ENCODE measurements around the gene SDR42E2. TPM values are rescaled to one million over a fixed set of nuclear protein-coding genes. Genes with fewer than 3 reads are reported as not detected.

SDR42E2 gene
- total and polyA plus RNA-seq, 2 of the 8 experiments (the other 6 are each of a cell fraction or from before 2014, with no cell fraction given), result 0.08 TPM; not detected in 1

DNA sequence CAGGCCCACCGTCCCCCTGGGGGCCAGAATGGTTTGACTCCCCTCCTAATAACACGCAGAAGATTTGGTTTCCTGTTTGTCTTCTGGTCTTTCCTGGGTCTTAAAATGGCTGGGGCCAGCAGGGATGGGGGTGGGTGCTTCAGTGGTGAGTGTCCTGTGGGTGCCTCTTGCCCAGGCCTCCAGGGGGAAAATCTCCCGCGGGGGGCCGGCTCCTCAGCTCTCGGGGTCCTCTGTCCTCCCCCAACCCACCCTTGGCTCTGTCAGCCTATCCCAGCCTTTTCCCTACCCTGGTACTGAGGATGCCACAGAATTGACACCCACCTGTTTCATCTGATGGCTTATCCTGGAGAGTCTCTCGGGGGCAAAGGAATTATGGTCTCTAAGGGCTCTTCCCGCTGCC lies 23.8 kb upstream of the SDR42E2 start:
- Histone ChIP-seq H3K79me2 (ENCODE audit: control insufficient read depth in 1 of 2, insufficient read depth in 2 of 2, low read length in 2 of 2) (no peaks in the 10 kb centered on the region), H4K91ac (replicated peaks; ENCODE audit: insufficient read length, low read length) (no peak overlapping the region), H2AK5ac (ENCODE audit: low read depth, low read length) (no peak overlapping the region), H2AFZ (ENCODE audit: low read length) (no peak overlapping the region), H4K5ac (ENCODE audit: insufficient read length, low read depth, low read length) (no peak overlapping the region), H2BK15ac (ENCODE audit: low read length) (no peak overlapping the region), H3K14ac (ENCODE audit: insufficient read length) (no peak overlapping the region), H2BK5ac (ENCODE audit: low read depth, low read length) (no peak overlapping the region), H3K9me3 (ENCODE audit: insufficient read depth in 2 of 2, low read depth in 1 of 2, low read length in 1 of 2) (no peaks in the 10 kb centered on the region), H2BK12ac (ENCODE audit: low read depth, low read length) (no peak overlapping the region), H2BK20ac (ENCODE audit: low read length) (no peak overlapping the region), H3K27me3 (replicated peaks in 1 of 4; ENCODE audit: control insufficient read depth in 3 of 4, extremely low read depth in 1 of 4, insufficient read depth in 3 of 4, low read length in 3 of 4) (no peaks in the 10 kb centered on the region; a peak in 1 of 7 replicates), H3K27ac (ENCODE audit: low read depth, low read length) (no peak overlapping the region), H3K79me1 (ENCODE audit: low read depth, low read length) (no peaks in the 10 kb centered on the region), H3K4me1 (replicated peaks in 1 of 4; ENCODE audit: control insufficient read depth in 3 of 4, insufficient read depth in 4 of 4, low read length in 3 of 4) (no peaks in the 10 kb centered on the region), H4K20me1 (replicated peaks in 1 of 2; ENCODE audit: control insufficient read depth in 1 of 2, insufficient read depth in 2 of 2, low read length in 2 of 2) (no peaks in the 10 kb centered on the region), H3K23ac (ENCODE audit: insufficient read length) (no peak overlapping the region), H3K36me3 (ENCODE audit: control insufficient read depth in 2 of 4, insufficient read depth in 4 of 4, low read length in 3 of 4) (no peaks in the 10 kb centered on the region), H3K9ac (replicated peaks in 1 of 4; ENCODE audit: extremely low read depth in 1 of 4, low read depth in 3 of 4, low read length in 3 of 4) (no peak overlapping the region), H3K4me3 (ENCODE audit: extremely low read depth in 1 of 4, insufficient read depth in 2 of 4, low read depth in 3 of 4, low read length in 4 of 4) (no peak overlapping the region), H3K4me2 (ENCODE audit: insufficient read depth in 1 of 2, low read depth in 2 of 2, low read length in 2 of 2) (no peak overlapping the region), H3K18ac (ENCODE audit: extremely low read depth, low read length) (no peak overlapping the region), H3K23me2 (ENCODE audit: low read depth, low read length) (no peaks in the 10 kb centered on the region), H3K56ac (replicated peaks; ENCODE audit: insufficient read length, low read depth, low read length) (no peak overlapping the region), H3K4ac (replicated peaks; ENCODE audit: insufficient read length, low read depth, low read length) (no peak overlapping the region), H2BK120ac (replicated peaks; ENCODE audit: low read depth, low read length) (no peak overlapping the region), H4K8ac (ENCODE audit: extremely low read depth, insufficient read depth, low read length) (no peak overlapping the region)
- DNase-seq (ENCODE audit: low read depth in 1 of 2, low spot score in 2 of 2) (no peak), FAIRE-seq (no peak)
- POLR2A ChIA-PET (ENCODE audit: partially characterized antibody), result no interaction called here
- TF ChIP-seq EGR1 (IDR thresholded peaks at IDR 0.05; ENCODE audit: borderline replicate concordance, low read depth, low read length) (no peak), CREB1 (IDR thresholded peaks at IDR 0.05) (no peak), GTF2F1 (IDR thresholded peaks at IDR 0.05; ENCODE audit: borderline replicate concordance, low read depth, low read length) (no peak)
- WGBS, 2 experiments (ENCODE audit: extremely low coverage in 1 of 2, insufficient coverage in 1 of 2, insufficient read length in 1 of 2, insufficient replicate concordance in 2 of 2, low coverage in 1 of 2, low lambda C conversion rate in 2 of 2, missing lambda C conversion rate in 1 of 2), result 94% methylated on average over 8 of the region's 8 CpGs; no CpG with 5 or more reads in 1 of the 2 experiments
- CTCF ChIA-PET (ENCODE audit: partially characterized antibody), result interaction anchor here (0.5 to 7.5 kb wide), 5 partner anchors 13 to 571 kb away, joined by 3 to 42 read pairs (median 3); no protein-coding TSS in a partner anchor
